Panc1 (cell line): ENCODE data around the gene CTDSP1. TPM values are rescaled to one million over a fixed set of nuclear protein-coding genes. Genes with fewer than 3 reads are reported as not detected.
A peak's percentile ranks its signal among the peaks of the same experiment; 100 is the strongest.

ENCODE experiments used
- ATAC-seq: fragments of 200-7000 bp; cut with Tn5 transposase; 2 replicates; pipeline ENCODE4 v1.9.1; 2020; ENCODE audit warnings: mild to moderate bottlenecking, moderate library complexity
- BruUV-seq: library from RNA; stranded (reverse); fragments of 400-500 nt; replicated peaks from 2 replicates; lab custom pipeline; 2021; lab: Mats Ljungman, UMichigan
- CTCF ChIA-PET: fragments of 300-600 bp; sonication (Branson Sonifier 250); formaldehyde crosslinking; loops from one replicate; lab custom pipeline; 2022; ENCODE audit warnings: antibody characterized with exemption; lab: Charles Lee
- POLR2A ChIA-PET: fragments of 300-600 bp; sonication (Branson Sonifier 250); formaldehyde crosslinking; loops from one replicate; lab custom pipeline; 2022; ENCODE audit warnings: antibody characterized with exemption; lab: Charles Lee
- DNase-seq: peaks from one replicate; pipeline ENCODE4 v3.0.0-alpha.2; 2010; ENCODE audit warnings: low read depth, low spot score
- H3K27ac ChIP-seq: 2 replicates; pipeline ENCODE4 v1.5.1; 2011; ENCODE audit warnings: mild to moderate bottlenecking, low read length, inconsistent platforms
- H3K27me3 ChIP-seq: fragments of 200-500 bp; sonication (Bioruptor generic); 2 replicates; pipeline ENCODE4 v1.6.0; 2014; ENCODE audit warnings: low read length, inconsistent platforms; ENCODE audit not compliant: control insufficient read depth, insufficient read depth
- H3K36me3 ChIP-seq: fragments of 200-500 bp; sonication (Bioruptor generic); 2 replicates; pipeline ENCODE4 v1.5.1; 2014; ENCODE audit warnings: inconsistent platforms, mild to moderate bottlenecking, low read length, moderate library complexity; ENCODE audit not compliant: control insufficient read depth, insufficient read depth
- H3K4me1 ChIP-seq: 2 replicates; pipeline ENCODE4 v1.5.1; 2011; ENCODE audit warnings: inconsistent platforms, mild to moderate bottlenecking, low read length, moderate library complexity; ENCODE audit not compliant: control insufficient read depth, insufficient read depth
- H3K4me3 ChIP-seq, 2 experiments: 2 replicates each; pipeline ENCODE4 v1.5.1; 2011 to 2012; ENCODE audit warnings: low read depth in 2 of 2, low read length in 2 of 2, mild to moderate bottlenecking in 2 of 2, inconsistent platforms in 1 of 2, moderate library complexity in 1 of 2
- H3K9me3 ChIP-seq: fragments of 200-500 bp; sonication (Bioruptor generic); 2 replicates; pipeline ENCODE4 v1.5.1; 2014; ENCODE audit warnings: low read depth, mild to moderate bottlenecking, inconsistent platforms, low read length, moderate library complexity; ENCODE audit not compliant: control insufficient read depth, insufficient read depth
- POLR2AphosphoS5 ChIP-seq: IDR thresholded peaks from 2 replicates; pipeline ENCODE4 v1.6.1; 2012; ENCODE audit warnings: mild to moderate bottlenecking, low read depth, low read length, moderate library complexity
- SIN3A ChIP-seq: IDR thresholded peaks from 2 replicates; pipeline ENCODE4 v1.6.1; 2012; ENCODE audit warnings: low read depth, mild to moderate bottlenecking, low read length, moderate library complexity, borderline replicate concordance; ENCODE audit not compliant: insufficient read depth
- TCF7L2 ChIP-seq: IDR thresholded peaks from 2 replicates; pipeline ENCODE4 v1.6.1; 2011; ENCODE audit warnings: mild to moderate bottlenecking, low read depth, low read length, inconsistent platforms
- in situ Hi-C: cut with HindIII; loops from 2 replicates; pipeline ENCODE4 v1.10.0; 2016; ENCODE audit warnings: low sequenced_read_pairs, low pct_unique_long_range_greater_than_20kb
- intact Hi-C: fragments of 100-400 bp; cut with micrococcal nuclease; formaldehyde crosslinking; loops from one replicate; pipeline ENCODE4 v1.10.0; 2022; ENCODE audit not compliant: unreplicated experiment
- total RNA-seq: library from RNA; stranded (reverse); gene quantifications from one replicate; pipeline ENCODE4 v1.2.1, GENCODE V29; 2021; ENCODE audit not compliant: unreplicated experiment
- TF ChIP-seq, protein P1 (sequence below): fragments of 450-650 bp; IDR thresholded peaks from 2 replicates; pipeline ENCODE4 v1.5.1; 2017; ENCODE audit warnings: mild to moderate bottlenecking
- TF ChIP-seq, protein P2 (sequence below), 2 experiments: IDR thresholded peaks; 2 replicates each; pipeline ENCODE4 v1.6.1; 2011 to 2012; ENCODE audit warnings: low read depth in 2 of 2, control low read depth in 1 of 2, low read length in 1 of 2, mild to moderate bottlenecking in 1 of 2, moderate library complexity in 1 of 2; ENCODE audit not compliant: insufficient read depth in 1 of 2

The CTDSP1 gene
- total RNA-seq, 1 experiment from 2014 or later, result 128 TPM

DNA sequence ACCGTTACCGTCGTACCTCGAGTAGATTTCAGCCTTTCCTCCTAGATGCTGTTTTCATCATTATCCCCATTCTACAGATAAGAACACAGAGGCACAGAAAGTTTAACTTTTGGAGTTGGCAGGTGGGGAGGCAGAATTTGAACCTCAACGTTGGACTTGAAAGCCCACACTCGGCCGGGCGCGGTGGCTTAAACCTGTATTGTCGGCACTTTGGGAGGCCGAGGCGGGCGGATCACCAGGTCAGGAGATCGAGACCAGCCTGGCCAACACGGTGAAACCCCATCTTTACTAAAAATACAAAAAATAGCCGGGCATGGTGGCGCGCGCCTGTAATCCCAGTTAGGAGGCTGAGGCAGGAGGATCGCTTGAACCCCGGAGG is 31.5 kb upstream of the CTDSP1 start:
- H3K27me3 ChIP-seq, result no peaks in the 10 kb centered on the region
- no peaks in the 10 kb centered on the region for H3K9me3 ChIP-seq
- intact Hi-C loops, result no loop called here
- TF ChIP-seq TCF7L2 (no peak), SIN3A (no peak), POLR2AphosphoS5 (no peak)
- TF ChIP-seq, protein P1, sequence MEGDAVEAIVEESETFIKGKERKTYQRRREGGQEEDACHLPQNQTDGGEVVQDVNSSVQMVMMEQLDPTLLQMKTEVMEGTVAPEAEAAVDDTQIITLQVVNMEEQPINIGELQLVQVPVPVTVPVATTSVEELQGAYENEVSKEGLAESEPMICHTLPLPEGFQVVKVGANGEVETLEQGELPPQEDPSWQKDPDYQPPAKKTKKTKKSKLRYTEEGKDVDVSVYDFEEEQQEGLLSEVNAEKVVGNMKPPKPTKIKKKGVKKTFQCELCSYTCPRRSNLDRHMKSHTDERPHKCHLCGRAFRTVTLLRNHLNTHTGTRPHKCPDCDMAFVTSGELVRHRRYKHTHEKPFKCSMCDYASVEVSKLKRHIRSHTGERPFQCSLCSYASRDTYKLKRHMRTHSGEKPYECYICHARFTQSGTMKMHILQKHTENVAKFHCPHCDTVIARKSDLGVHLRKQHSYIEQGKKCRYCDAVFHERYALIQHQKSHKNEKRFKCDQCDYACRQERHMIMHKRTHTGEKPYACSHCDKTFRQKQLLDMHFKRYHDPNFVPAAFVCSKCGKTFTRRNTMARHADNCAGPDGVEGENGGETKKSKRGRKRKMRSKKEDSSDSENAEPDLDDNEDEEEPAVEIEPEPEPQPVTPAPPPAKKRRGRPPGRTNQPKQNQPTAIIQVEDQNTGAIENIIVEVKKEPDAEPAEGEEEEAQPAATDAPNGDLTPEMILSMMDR, result no peak
- TF ChIP-seq, protein P2, sequence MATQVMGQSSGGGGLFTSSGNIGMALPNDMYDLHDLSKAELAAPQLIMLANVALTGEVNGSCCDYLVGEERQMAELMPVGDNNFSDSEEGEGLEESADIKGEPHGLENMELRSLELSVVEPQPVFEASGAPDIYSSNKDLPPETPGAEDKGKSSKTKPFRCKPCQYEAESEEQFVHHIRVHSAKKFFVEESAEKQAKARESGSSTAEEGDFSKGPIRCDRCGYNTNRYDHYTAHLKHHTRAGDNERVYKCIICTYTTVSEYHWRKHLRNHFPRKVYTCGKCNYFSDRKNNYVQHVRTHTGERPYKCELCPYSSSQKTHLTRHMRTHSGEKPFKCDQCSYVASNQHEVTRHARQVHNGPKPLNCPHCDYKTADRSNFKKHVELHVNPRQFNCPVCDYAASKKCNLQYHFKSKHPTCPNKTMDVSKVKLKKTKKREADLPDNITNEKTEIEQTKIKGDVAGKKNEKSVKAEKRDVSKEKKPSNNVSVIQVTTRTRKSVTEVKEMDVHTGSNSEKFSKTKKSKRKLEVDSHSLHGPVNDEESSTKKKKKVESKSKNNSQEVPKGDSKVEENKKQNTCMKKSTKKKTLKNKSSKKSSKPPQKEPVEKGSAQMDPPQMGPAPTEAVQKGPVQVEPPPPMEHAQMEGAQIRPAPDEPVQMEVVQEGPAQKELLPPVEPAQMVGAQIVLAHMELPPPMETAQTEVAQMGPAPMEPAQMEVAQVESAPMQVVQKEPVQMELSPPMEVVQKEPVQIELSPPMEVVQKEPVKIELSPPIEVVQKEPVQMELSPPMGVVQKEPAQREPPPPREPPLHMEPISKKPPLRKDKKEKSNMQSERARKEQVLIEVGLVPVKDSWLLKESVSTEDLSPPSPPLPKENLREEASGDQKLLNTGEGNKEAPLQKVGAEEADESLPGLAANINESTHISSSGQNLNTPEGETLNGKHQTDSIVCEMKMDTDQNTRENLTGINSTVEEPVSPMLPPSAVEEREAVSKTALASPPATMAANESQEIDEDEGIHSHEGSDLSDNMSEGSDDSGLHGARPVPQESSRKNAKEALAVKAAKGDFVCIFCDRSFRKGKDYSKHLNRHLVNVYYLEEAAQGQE (IDR thresholded peaks at IDR 0.05; ENCODE audit: insufficient read depth in 1 of 2, low read depth in 2 of 2, low read length in 1 of 2), result no peak
- H3K27ac ChIP-seq, result peak overlapping the region; percentile 68
- ATAC-seq (no peak), DNase-seq (no peak)
- BruUV-seq, result no TSS peak
- H3K36me3 ChIP-seq, result no peaks in the 10 kb centered on the region
- H3K4me1 ChIP-seq, result peaks cover 3% of the 10 kb centered on the region; the same call in 1 of the 2 replicates
- ChIA-PET CTCF (interaction anchor here (1.0 kb wide), 1 partner anchor 28 kb away, joined by 3 read pairs; no protein-coding TSS in a partner anchor), POLR2A (no interaction called here)
- in situ Hi-C loops, result no loop called here
- H3K4me3 ChIP-seq, result peak overlapping the region; percentile 54 to 72

DNA sequence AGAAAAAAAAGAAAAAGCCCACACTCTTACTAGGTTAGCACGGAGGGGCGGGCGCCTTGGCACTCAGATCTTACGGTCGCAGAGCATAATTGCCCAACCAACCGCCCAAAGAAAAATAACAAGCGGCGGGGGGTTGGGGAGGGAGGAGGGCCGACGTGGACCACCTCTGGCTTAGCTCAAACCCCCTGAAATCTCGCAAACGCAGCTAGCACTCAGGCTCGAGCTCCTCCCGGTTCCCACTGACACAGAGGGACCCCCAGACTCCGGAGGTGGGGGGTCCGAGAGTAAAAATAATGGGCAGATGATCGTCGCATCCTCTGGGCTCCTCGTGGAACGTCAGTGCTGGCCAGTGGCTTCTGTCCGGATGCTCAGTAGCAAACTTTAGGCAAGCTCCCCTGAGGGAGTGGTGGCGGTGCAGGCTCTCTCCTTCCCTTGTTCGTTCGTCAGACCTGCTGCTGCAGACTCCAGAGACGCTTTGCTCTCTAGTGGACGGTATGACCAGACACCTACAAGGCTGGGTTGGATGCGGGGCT is 31.0 kb upstream of the CTDSP1 start:
- BruUV-seq, result no TSS peak
- Histone ChIP-seq H3K36me3 (no peaks in the 10 kb centered on the region), H3K27ac (0 out of 2 replicates have a peak overlapping the region, but pooled peaks have one; percentile 4), H3K4me3 (no peak overlapping the region), H3K9me3 (no peaks in the 10 kb centered on the region), H3K27me3 (no peaks in the 10 kb centered on the region), H3K4me1 (peaks cover 3% of the 10 kb centered on the region; the same call in 1 of the 2 replicates)
- ATAC-seq, result no peak
- DNase-seq, result no peak
- CTCF ChIA-PET, result interaction anchor here (1.0 kb wide), 1 partner anchor 28 kb away, joined by 3 read pairs; no protein-coding TSS in a partner anchor
- in situ Hi-C loops, result no loop called here
- intact Hi-C loops, result no loop called here
- POLR2A ChIA-PET, result no interaction called here
- TF ChIP-seq POLR2AphosphoS5 (no peak), TCF7L2 (no peak), SIN3A (no peak)
- TF ChIP-seq, protein P1, result no peak
- TF ChIP-seq, protein P2 (IDR thresholded peaks at IDR 0.05; ENCODE audit: insufficient read depth in 1 of 2, low read depth in 2 of 2, low read length in 1 of 2), result no peak
